GM12891 (cell line): ENCODE data around the gene STARD9.

ENCODE experiments used
- POLR2A ChIP-seq: IDR thresholded peaks from 2 replicates; pipeline ENCODE4 v1.6.1; 2011; ENCODE audit warnings: low read depth, low read length, control low read depth
- POLR2AphosphoS5 ChIP-seq: IDR thresholded peaks from 2 replicates; pipeline ENCODE4 v1.6.1; 2011; ENCODE audit warnings: low read depth, low read length, control low read depth

GRCh38 chr15:42691770-42692169 is 116.4 kb downstream of the STARD9 start:
- TF ChIP-seq POLR2AphosphoS5, result no peak
- no peak for TF ChIP-seq POLR2A
